Fibroblast of the conjunctiva (primary cell): Measurements from ENCODE around the gene R3HDM2.
"Not testable (repeated sequence)": the region's sequence is repeated elsewhere in the genome, so short reads cannot be mapped to it uniquely, and the experiment has no call there.

Experiments used
- DNase-seq: peaks from one replicate; pipeline ENCODE4 v3.0.0-alpha.2; 2010; ENCODE audit warnings: low read depth

Gene R3HDM2

GRCh38 chr12:57426948-57427347 is 3.9 kb downstream of the R3HDM2 start:
- DNase-seq = not testable (repeated sequence)

- DNase-seq = no peak
Observed at GRCh38 chr12:57420482-57420881, 10.4 kb downstream of the R3HDM2 start.

- no peak for DNase-seq
Observed at GRCh38 chr12:57419495-57419894, 11.3 kb downstream of the R3HDM2 start.

GRCh38 chr12:57418255-57418654 is 12.6 kb downstream of the R3HDM2 start:
- DNase-seq = no peak

GRCh38 chr12:57416039-57416996 is 14.5 kb downstream of the R3HDM2 start:
- DNase-seq = peak; percentile 5

GRCh38 chr12:57415088-57415487 is 15.8 kb downstream of the R3HDM2 start:
- no peak for DNase-seq

- DNase-seq = not testable (repeated sequence)
Observed at GRCh38 chr12:57414160-57414559, 16.7 kb downstream of the R3HDM2 start.

GRCh38 chr12:57410534-57410933 is 20.3 kb downstream of the R3HDM2 start:
- DNase-seq = no peak

GRCh38 chr12:57404966-57405640 is 25.7 kb downstream of the R3HDM2 start:
- DNase-seq = no peak

- DNase-seq = not testable (repeated sequence)
Observed at GRCh38 chr12:57402156-57402555, 28.7 kb downstream of the R3HDM2 start.

GRCh38 chr12:57401165-57401564 is 29.7 kb downstream of the R3HDM2 start:
- no peak for DNase-seq

GRCh38 chr12:57399718-57400463 is 31.0 kb downstream of the R3HDM2 start:
- DNase-seq = not testable (repeated sequence)

- no peak for DNase-seq
Observed at GRCh38 chr12:57397441-57397840, 33.4 kb downstream of the R3HDM2 start.

- no peak for DNase-seq
Observed at GRCh38 chr12:57395121-57395520, 35.7 kb downstream of the R3HDM2 start.

GRCh38 chr12:57390174-57390573 is 40.7 kb downstream of the R3HDM2 start:
- DNase-seq = no peak

- peak; percentile 34 for DNase-seq
Observed at GRCh38 chr12:57389033-57389432, 41.8 kb downstream of the R3HDM2 start.

- DNase-seq = no peak
Observed at GRCh38 chr12:57388425-57388824, 42.4 kb downstream of the R3HDM2 start.

GRCh38 chr12:57386187-57386720 is 44.6 kb downstream of the R3HDM2 start:
- DNase-seq = no peak

GRCh38 chr12:57385586-57385985 is 45.3 kb downstream of the R3HDM2 start:
- no peak for DNase-seq

GRCh38 chr12:57384478-57384877 is 46.4 kb downstream of the R3HDM2 start:
- DNase-seq = no peak

- DNase-seq = no peak
Observed at GRCh38 chr12:57381693-57382220, 49.1 kb downstream of the R3HDM2 start.

- DNase-seq = no peak
Observed at GRCh38 chr12:57380300-57380699, 50.5 kb downstream of the R3HDM2 start.
